GM23338 (cell line): Measurements from ENCODE around the gene SP140L. TPM values are rescaled to one million over a fixed set of nuclear protein-coding genes. Genes with fewer than 3 reads are reported as not detected.

Experiments used
- ATAC-seq: fragments of 200-7000 bp; cut with Tn5 transposase; 3 replicates; pipeline ENCODE4 v1.9.1; 2020
- DNase-seq: peaks from one replicate; pipeline ENCODE4 v3.0.0-alpha.2; 2015; ENCODE audit warnings: low spot score
- H2AFZ ChIP-seq: fragments of 200-600 bp; sonication (generic); 2 replicates; pipeline ENCODE4 v1.8.0; 2016; ENCODE audit warnings: antibody characterized with exemption, mild to moderate bottlenecking, moderate library complexity
- H3F3A ChIP-seq: fragments of 200-600 bp; sonication (generic); replicated peaks from 2 replicates; pipeline ENCODE4 v1.8.0; 2017; ENCODE audit warnings: antibody characterized with exemption, mixed run types, low read depth
- H3K27ac ChIP-seq: fragments of 200-600 bp; sonication (generic); 2 replicates; pipeline ENCODE4 v1.6.1; 2016; ENCODE audit warnings: low read depth
- H3K27me3 ChIP-seq: fragments of 200-600 bp; sonication (generic); 2 replicates; pipeline ENCODE4 v1.8.0; 2016; ENCODE audit warnings: mild to moderate bottlenecking, mixed run types, moderate library complexity; ENCODE audit not compliant: insufficient read depth
- H3K36me3 ChIP-seq: fragments of 200-600 bp; sonication (generic); 2 replicates; pipeline ENCODE4 v1.8.0; 2016; ENCODE audit warnings: mild to moderate bottlenecking; ENCODE audit not compliant: insufficient read depth
- H3K4me1 ChIP-seq: fragments of 200-600 bp; sonication (generic); 2 replicates; pipeline ENCODE4 v1.8.0; 2016; ENCODE audit warnings: mild to moderate bottlenecking, moderate library complexity; ENCODE audit not compliant: insufficient read depth
- H3K4me2 ChIP-seq: fragments of 200-600 bp; sonication (generic); 2 replicates; pipeline ENCODE4 v1.7.1; 2017; ENCODE audit warnings: mixed run types
- H3K4me3 ChIP-seq: fragments of 200-600 bp; sonication (generic); 2 replicates; pipeline ENCODE4 v1.6.1; 2016; ENCODE audit warnings: mixed run types
- H3K79me2 ChIP-seq: fragments of 200-600 bp; sonication (generic); replicated peaks from 2 replicates; pipeline ENCODE4 v1.8.0; 2017; ENCODE audit warnings: mild to moderate bottlenecking; ENCODE audit not compliant: insufficient read depth
- H3K9me2 ChIP-seq: fragments of 200-600 bp; sonication (generic); 2 replicates; pipeline ENCODE4 v1.8.0; 2017; ENCODE audit not compliant: insufficient read depth
- H4K20me1 ChIP-seq: fragments of 200-600 bp; sonication (generic); replicated peaks from 2 replicates; pipeline ENCODE4 v1.8.0; 2017; ENCODE audit warnings: mild to moderate bottlenecking; ENCODE audit not compliant: insufficient read depth
- H3K27ac Mint-ChIP-seq: 2 replicates; pipeline ENCODE4 v1.8.0; 2020; ENCODE audit warnings: inconsistent platforms, mild to moderate bottlenecking, moderate library complexity, mixed read lengths
- H3K27me3 Mint-ChIP-seq: 3 replicates; pipeline ENCODE4 v1.8.0; 2022; ENCODE audit warnings: low read depth, mild to moderate bottlenecking, moderate library complexity, mixed read lengths, inconsistent platforms; ENCODE audit not compliant: insufficient read depth, poor library complexity
- H3K36me3 Mint-ChIP-seq: 3 replicates; pipeline ENCODE4 v1.8.0; 2021; ENCODE audit warnings: low read depth, mild to moderate bottlenecking, inconsistent platforms, moderate library complexity, mixed read lengths
- H3K4me1 Mint-ChIP-seq: 3 replicates; pipeline ENCODE4 v1.8.0; 2020; ENCODE audit warnings: mild to moderate bottlenecking, inconsistent platforms, mixed read lengths
- H3K4me3 Mint-ChIP-seq: 3 replicates; pipeline ENCODE4 v1.8.0; 2021; ENCODE audit warnings: moderate library complexity, mild to moderate bottlenecking, inconsistent platforms, mixed read lengths
- H3K9me3 Mint-ChIP-seq: 3 replicates; pipeline ENCODE4 v1.8.0; 2020; ENCODE audit warnings: moderate library complexity, mild to moderate bottlenecking, inconsistent platforms, mixed read lengths
- EZH2 ChIP-seq: fragments of 200-600 bp; sonication (generic); IDR thresholded peaks from one replicate; pipeline ENCODE4 v1.8.0; 2017; ENCODE audit warnings: antibody characterized with exemption, mild to moderate bottlenecking, low read depth; ENCODE audit not compliant: unreplicated experiment
- NANOG ChIP-seq: IDR thresholded peaks from 2 replicates; pipeline ENCODE4 v1.6.1; 2016; ENCODE audit warnings: antibody characterized with exemption, borderline replicate concordance
- POLR2AphosphoS5 ChIP-seq: IDR thresholded peaks from 2 replicates; pipeline ENCODE4 v1.6.1; 2016; ENCODE audit warnings: antibody characterized with exemption, low read depth
- ZNF114 ChIP-seq: fragments of 250-450 bp; sonication (Bioruptor Pico); IDR thresholded peaks from 2 replicates; pipeline ENCODE4 v1.5.0; 2020; ENCODE audit warnings: mild to moderate bottlenecking, moderate library complexity
- ZNF331 ChIP-seq: fragments of 250-450 bp; sonication (Bioruptor Pico); IDR thresholded peaks from 2 replicates; pipeline ENCODE4 v1.5.0; 2020; ENCODE audit warnings: low read depth, mild to moderate bottlenecking, moderate library complexity
- polyA plus RNA-seq: library from polyadenylated mRNA; unstranded; fragments of >200 nt; fragmentation: Nextera tagmentation; extraction: Ambion mirVana; gene quantifications from 2 replicates; pipeline ENCODE4 v1.2.1, GENCODE V29; 2016
- total RNA-seq: library from RNA; depleted of rRNA; stranded (reverse); fragments of >200 nt; shearing (Covaris generic); gene quantifications from 2 replicates; pipeline ENCODE4 v1.2.3, GENCODE V29; 2014
- TF ChIP-seq, protein P1 (sequence below): fragments of 250-450 bp; sonication (Bioruptor Pico); IDR thresholded peaks from 2 replicates; pipeline ENCODE4 v1.5.0; 2020; ENCODE audit warnings: mild to moderate bottlenecking, moderate library complexity

The SP140L gene
- total and polyA plus RNA-seq, 2 experiments from 2014 or later, result 1.3 to 1.7 TPM

- TF ChIP-seq, protein P1, sequence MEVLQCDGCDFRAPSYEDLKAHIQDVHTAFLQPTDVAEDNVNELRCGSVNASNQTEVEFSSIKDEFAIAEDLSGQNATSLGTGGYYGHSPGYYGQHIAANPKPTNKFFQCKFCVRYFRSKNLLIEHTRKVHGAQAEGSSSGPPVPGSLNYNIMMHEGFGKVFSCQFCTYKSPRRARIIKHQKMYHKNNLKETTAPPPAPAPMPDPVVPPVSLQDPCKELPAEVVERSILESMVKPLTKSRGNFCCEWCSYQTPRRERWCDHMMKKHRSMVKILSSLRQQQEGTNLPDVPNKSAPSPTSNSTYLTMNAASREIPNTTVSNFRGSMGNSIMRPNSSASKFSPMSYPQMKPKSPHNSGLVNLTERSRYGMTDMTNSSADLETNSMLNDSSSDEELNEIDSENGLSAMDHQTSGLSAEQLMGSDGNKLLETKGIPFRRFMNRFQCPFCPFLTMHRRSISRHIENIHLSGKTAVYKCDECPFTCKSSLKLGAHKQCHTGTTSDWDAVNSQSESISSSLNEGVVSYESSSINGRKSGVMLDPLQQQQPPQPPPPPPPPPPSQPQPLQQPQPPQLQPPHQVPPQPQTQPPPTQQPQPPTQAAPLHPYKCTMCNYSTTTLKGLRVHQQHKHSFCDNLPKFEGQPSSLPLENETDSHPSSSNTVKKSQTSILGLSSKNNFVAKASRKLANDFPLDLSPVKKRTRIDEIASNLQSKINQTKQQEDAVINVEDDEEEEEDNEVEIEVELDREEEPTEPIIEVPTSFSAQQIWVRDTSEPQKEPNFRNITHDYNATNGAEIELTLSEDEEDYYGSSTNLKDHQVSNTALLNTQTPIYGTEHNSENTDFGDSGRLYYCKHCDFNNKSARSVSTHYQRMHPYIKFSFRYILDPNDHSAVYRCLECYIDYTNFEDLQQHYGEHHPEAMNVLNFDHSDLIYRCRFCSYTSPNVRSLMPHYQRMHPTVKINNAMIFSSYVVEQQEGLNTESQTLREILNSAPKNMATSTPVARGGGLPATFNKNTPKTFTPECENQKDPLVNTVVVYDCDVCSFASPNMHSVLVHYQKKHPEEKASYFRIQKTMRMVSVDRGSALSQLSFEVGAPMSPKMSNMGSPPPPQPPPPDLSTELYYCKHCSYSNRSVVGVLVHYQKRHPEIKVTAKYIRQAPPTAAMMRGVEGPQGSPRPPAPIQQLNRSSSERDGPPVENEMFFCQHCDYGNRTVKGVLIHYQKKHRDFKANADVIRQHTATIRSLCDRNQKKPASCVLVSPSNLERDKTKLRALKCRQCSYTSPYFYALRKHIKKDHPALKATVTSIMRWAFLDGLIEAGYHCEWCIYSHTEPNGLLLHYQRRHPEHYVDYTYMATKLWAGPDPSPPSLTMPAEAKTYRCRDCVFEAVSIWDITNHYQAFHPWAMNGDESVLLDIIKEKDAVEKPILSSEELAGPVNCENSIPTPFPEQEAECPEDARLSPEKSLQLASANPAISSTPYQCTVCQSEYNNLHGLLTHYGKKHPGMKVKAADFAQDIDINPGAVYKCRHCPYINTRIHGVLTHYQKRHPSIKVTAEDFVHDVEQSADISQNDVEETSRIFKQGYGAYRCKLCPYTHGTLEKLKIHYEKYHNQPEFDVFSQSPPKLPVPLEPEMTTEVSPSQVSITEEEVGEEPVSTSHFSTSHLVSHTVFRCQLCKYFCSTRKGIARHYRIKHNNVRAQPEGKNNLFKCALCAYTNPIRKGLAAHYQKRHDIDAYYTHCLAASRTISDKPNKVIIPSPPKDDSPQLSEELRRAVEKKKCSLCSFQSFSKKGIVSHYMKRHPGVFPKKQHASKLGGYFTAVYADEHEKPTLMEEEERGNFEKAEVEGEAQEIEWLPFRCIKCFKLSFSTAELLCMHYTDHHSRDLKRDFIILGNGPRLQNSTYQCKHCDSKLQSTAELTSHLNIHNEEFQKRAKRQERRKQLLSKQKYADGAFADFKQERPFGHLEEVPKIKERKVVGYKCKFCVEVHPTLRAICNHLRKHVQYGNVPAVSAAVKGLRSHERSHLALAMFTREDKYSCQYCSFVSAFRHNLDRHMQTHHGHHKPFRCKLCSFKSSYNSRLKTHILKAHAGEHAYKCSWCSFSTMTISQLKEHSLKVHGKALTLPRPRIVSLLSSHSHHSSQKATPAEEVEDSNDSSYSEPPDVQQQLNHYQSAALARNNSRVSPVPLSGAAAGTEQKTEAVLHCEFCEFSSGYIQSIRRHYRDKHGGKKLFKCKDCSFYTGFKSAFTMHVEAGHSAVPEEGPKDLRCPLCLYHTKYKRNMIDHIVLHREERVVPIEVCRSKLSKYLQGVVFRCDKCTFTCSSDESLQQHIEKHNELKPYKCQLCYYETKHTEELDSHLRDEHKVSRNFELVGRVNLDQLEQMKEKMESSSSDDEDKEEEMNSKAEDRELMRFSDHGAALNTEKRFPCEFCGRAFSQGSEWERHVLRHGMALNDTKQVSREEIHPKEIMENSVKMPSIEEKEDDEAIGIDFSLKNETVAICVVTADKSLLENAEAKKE (CRISPR knock-in tag), result no peak
- TF ChIP-seq EZH2 (no peak), ZNF331 (CRISPR knock-in tag) (no peak), POLR2AphosphoS5 (no peak)
Observed at GRCh38 chr2:230430957-230431910, 104.2 kb downstream of the SP140L start (continued).

- ATAC-seq, result no peak
- Histone ChIP-seq H3K36me3 (no peaks in the 10 kb centered on the region), H3K4me2 (no peak overlapping the region)
Observed at GRCh38 chr2:230434677-230435324, 107.8 kb downstream of the SP140L start.

More at GRCh38 chr2:230434677-230435324, 107.8 kb downstream of the SP140L start:
- Histone ChIP-seq H3F3A (no peaks in the 10 kb centered on the region), H3K27ac (no peak overlapping the region), H3K4me1 (no peaks in the 10 kb centered on the region), H2AFZ (no peak overlapping the region), H3K4me3 (no peak overlapping the region), H3K9me2 (no peaks in the 10 kb centered on the region), H4K20me1 (no peaks in the 10 kb centered on the region), H3K27me3 (no peaks in the 10 kb centered on the region), H3K79me2 (no peaks in the 10 kb centered on the region)
- no peak overlapping the region for H3K4me3 Mint-ChIP-seq
- H3K36me3 Mint-ChIP-seq, result peaks cover 4% of the 10 kb centered on the region; the same call in 1 of the 3 replicates
- peaks cover 12% of the 10 kb centered on the region; the same call in 2 of the 3 replicates for H3K9me3 Mint-ChIP-seq
- no peak for DNase-seq
- no peak for TF ChIP-seq NANOG
- TF ChIP-seq ZNF114 (CRISPR knock-in tag), result no peak
- no peak overlapping the region for H3K27ac Mint-ChIP-seq
- no peaks in the 10 kb centered on the region for H3K4me1 Mint-ChIP-seq
- peaks cover 3% of the 10 kb centered on the region for H3K27me3 Mint-ChIP-seq
